H9 (cell line): ENCODE measurements around the gene ABCG2. TPM values are rescaled to one million over a fixed set of nuclear protein-coding genes. Genes with fewer than 3 reads are reported as not detected.

Experiments
- DNase-seq: peaks from one replicate; pipeline ENCODE4 v3.0.0-alpha.2; 2017
- H2AFZ ChIP-seq: one replicate; pipeline ENCODE4 v1.6.1; 2013; ENCODE audit warnings: mild to moderate bottlenecking, low read length, control low read depth, moderate library complexity
- H2AK5ac ChIP-seq: 2 replicates; pipeline ENCODE4 v1.6.1; 2013; ENCODE audit warnings: low read length, control low read depth, mixed read lengths; ENCODE audit not compliant: insufficient read length
- H2BK120ac ChIP-seq: one replicate; pipeline ENCODE4 v1.6.1; 2013; ENCODE audit warnings: low read depth, mild to moderate bottlenecking, low read length, control low read depth, inconsistent platforms; ENCODE audit not compliant: poor library complexity, severe bottlenecking
- H2BK12ac ChIP-seq: 2 replicates; pipeline ENCODE4 v1.6.1; 2013; ENCODE audit warnings: low read length, control low read depth, mixed read lengths, low read depth; ENCODE audit not compliant: insufficient read length
- H2BK15ac ChIP-seq: 2 replicates; pipeline ENCODE4 v1.6.1; 2013; ENCODE audit warnings: low read depth, low read length, control low read depth
- H2BK20ac ChIP-seq: one replicate; pipeline ENCODE4 v1.6.1; 2013; ENCODE audit warnings: low read depth, mild to moderate bottlenecking, low read length, control low read depth, inconsistent platforms; ENCODE audit not compliant: poor library complexity, severe bottlenecking
- H2BK5ac ChIP-seq: 2 replicates; pipeline ENCODE4 v1.6.1; 2013; ENCODE audit warnings: low read length, control low read depth, mixed read lengths; ENCODE audit not compliant: insufficient read length
- H3K14ac ChIP-seq: 2 replicates; pipeline ENCODE4 v1.6.1; 2013; ENCODE audit warnings: low read length, control low read depth; ENCODE audit not compliant: insufficient read depth
- H3K18ac ChIP-seq: 2 replicates; pipeline ENCODE4 v1.6.1; 2013; ENCODE audit warnings: low read depth, mild to moderate bottlenecking, mixed read lengths, low read length, control low read depth; ENCODE audit not compliant: insufficient read length
- H3K23ac ChIP-seq: 2 replicates; pipeline ENCODE4 v1.6.1; 2013; ENCODE audit warnings: low read length, control low read depth, mixed read lengths, low read depth; ENCODE audit not compliant: insufficient read length
- H3K23me2 ChIP-seq: 2 replicates; pipeline ENCODE4 v1.6.1; 2013; ENCODE audit warnings: low read depth, mild to moderate bottlenecking, mixed read lengths, low read length, control low read depth; ENCODE audit not compliant: insufficient read length, poor library complexity, severe bottlenecking
- H3K27ac ChIP-seq: 2 replicates; pipeline ENCODE4 v1.5.1; 2013; ENCODE audit warnings: low read length, control low read depth, mixed read lengths, low read depth; ENCODE audit not compliant: insufficient read length
- H3K27me3 ChIP-seq: 2 replicates; pipeline ENCODE4 v1.6.1; 2013; ENCODE audit warnings: low read length, control low read depth, inconsistent platforms; ENCODE audit not compliant: insufficient read depth
- H3K4ac ChIP-seq: 2 replicates; pipeline ENCODE4 v1.6.1; 2013; ENCODE audit warnings: low read depth, mild to moderate bottlenecking, control low read depth, inconsistent platforms, low read length, moderate library complexity
- H3K4me1 ChIP-seq: 2 replicates; pipeline ENCODE4 v1.6.1; 2013; ENCODE audit warnings: low read length, control low read depth, inconsistent platforms; ENCODE audit not compliant: insufficient read depth
- H3K4me2 ChIP-seq: 2 replicates; pipeline ENCODE4 v1.6.1; 2013; ENCODE audit warnings: low read length, control low read depth, mixed read lengths; ENCODE audit not compliant: insufficient read length, insufficient read depth
- H3K56ac ChIP-seq: 2 replicates; pipeline ENCODE4 v1.6.1; 2013; ENCODE audit warnings: low read depth, mild to moderate bottlenecking, mixed read lengths, low read length, control low read depth; ENCODE audit not compliant: insufficient read length
- H3K79me1 ChIP-seq: 2 replicates; pipeline ENCODE4 v1.6.1; 2013; ENCODE audit warnings: low read depth, mild to moderate bottlenecking, moderate library complexity, low read length, control low read depth, inconsistent platforms; ENCODE audit not compliant: insufficient read depth, poor library complexity, severe bottlenecking
- H3K79me2 ChIP-seq: 2 replicates; pipeline ENCODE4 v1.6.1; 2013; ENCODE audit warnings: low read length, control low read depth, inconsistent platforms; ENCODE audit not compliant: insufficient read depth
- H3K9ac ChIP-seq: 2 replicates; pipeline ENCODE4 v1.6.1; 2013; ENCODE audit warnings: low read length, control low read depth, mixed read lengths; ENCODE audit not compliant: insufficient read length; ENCODE audit errors: extremely low read depth
- H3K9me3 ChIP-seq: one replicate; pipeline ENCODE4 v1.6.1; 2013; ENCODE audit warnings: low read depth, low read length, inconsistent platforms; ENCODE audit not compliant: control insufficient read depth
- H3T11ph ChIP-seq: one replicate; pipeline ENCODE4 v1.6.1; 2013; ENCODE audit warnings: mild to moderate bottlenecking, low read length, control low read depth, inconsistent platforms
- H4K20me1 ChIP-seq: one replicate; pipeline ENCODE4 v1.6.1; 2013; ENCODE audit not compliant: control insufficient read depth, insufficient read length, insufficient read depth
- H4K5ac ChIP-seq: 2 replicates; pipeline ENCODE4 v1.6.1; 2013; ENCODE audit warnings: low read depth, mild to moderate bottlenecking, mixed read lengths, low read length, control low read depth; ENCODE audit not compliant: insufficient read length
- H4K8ac ChIP-seq: replicated peaks from 2 replicates; pipeline ENCODE4 v1.6.1; 2013; ENCODE audit warnings: low read length, control low read depth, mixed read lengths, low read depth; ENCODE audit not compliant: insufficient read length
- H4K91ac ChIP-seq: 2 replicates; pipeline ENCODE4 v1.6.1; 2013; ENCODE audit warnings: low read depth, mild to moderate bottlenecking, moderate library complexity, mixed read lengths, low read length, control low read depth; ENCODE audit not compliant: insufficient read length
- H3K27ac Mint-ChIP-seq, 3 experiments: 2 replicates in 2 of 3; 3 replicates in 1 of 3; pipeline ENCODE4 v1.8.0; 2020 to 2021; ENCODE audit warnings: mixed read lengths in 3 of 3, mild to moderate bottlenecking in 1 of 3, moderate library complexity in 1 of 3
- H3K27me3 Mint-ChIP-seq: 2 replicates; pipeline ENCODE4 v1.8.0; 2021; ENCODE audit warnings: low read depth, mild to moderate bottlenecking, moderate library complexity, mixed read lengths
- H3K36me3 Mint-ChIP-seq, 3 experiments: 2 replicates in 2 of 3; 3 replicates in 1 of 3; pipeline ENCODE4 v1.8.0; 2020 to 2021; ENCODE audit warnings: low read depth in 3 of 3, mixed read lengths in 3 of 3; ENCODE audit not compliant: insufficient read depth in 1 of 3
- H3K4me1 Mint-ChIP-seq, 2 experiments: 2 replicates each; pipeline ENCODE4 v1.8.0; 2020; ENCODE audit warnings: mixed read lengths in 2 of 2
- H3K4me3 Mint-ChIP-seq, 2 experiments: 2 replicates in 1 of 2; 3 replicates in 1 of 2; pipeline ENCODE4 v1.8.0; 2020 to 2021; ENCODE audit warnings: mild to moderate bottlenecking in 2 of 2, mixed read lengths in 2 of 2, moderate library complexity in 1 of 2
- H3K9me3 Mint-ChIP-seq, 2 experiments: 2 replicates in 1 of 2; 3 replicates in 1 of 2; pipeline ENCODE4 v1.8.0; 2020; ENCODE audit warnings: mild to moderate bottlenecking in 2 of 2, mixed read lengths in 2 of 2, moderate library complexity in 1 of 2
- CTCF ChIP-seq: fragments of 200-600 bp; sonication (generic); conservative IDR thresholded peaks from 3 replicates; pipeline ENCODE4 v1.8.0; 2021; ENCODE audit warnings: antibody characterized with exemption, mild to moderate bottlenecking
- WGBS: extraction: QIAGEN DNeasy Blood & Tissue Kit; methylation state at CpG from one replicate; pipeline ENCODE4 v1.1.7; 2013; ENCODE audit warnings: missing lambda C conversion rate, low lambda C conversion rate, mixed read lengths; ENCODE audit not compliant: insufficient read length; ENCODE audit errors: extremely low coverage; 5-methylcytosine and 5-hydroxymethylcytosine counted together
- total RNA-seq: library from RNA; stranded (reverse); gene quantifications from 2 replicates; pipeline ENCODE4 v1.2.1, GENCODE V29; 2021

The ABCG2 gene
- total RNA-seq, 1 experiment from 2014 or later, result 1.5 TPM

GRCh38 chr4:88136249-88136648 lies 22.2 kb downstream of the ABCG2 start:
- no peaks in the 10 kb centered on the region for H3K36me3 Mint-ChIP-seq
- H3K79me1 ChIP-seq, result no peaks in the 10 kb centered on the region
- H4K8ac ChIP-seq, result no peak overlapping the region
- H3K18ac ChIP-seq, result no peak overlapping the region
- H2BK20ac ChIP-seq, result no peak overlapping the region
- H2AK5ac ChIP-seq, result no peak overlapping the region
- no peak for TF ChIP-seq CTCF
- no peak overlapping the region for H3K14ac ChIP-seq
- H3T11ph ChIP-seq, result no peak overlapping the region
- H3K27ac ChIP-seq, result no peak overlapping the region
- H4K20me1 ChIP-seq, result no peaks in the 10 kb centered on the region
- H3K23me2 ChIP-seq, result no peaks in the 10 kb centered on the region
- no peaks in the 10 kb centered on the region for H3K4me1 ChIP-seq
- peaks cover 0 to 9% of the 10 kb centered on the region in 2 experiments; a peak in 2 of 4 replicates for H3K4me1 Mint-ChIP-seq
- H3K9me3 Mint-ChIP-seq, result no peaks in the 10 kb centered on the region
- H2BK12ac ChIP-seq, result no peak overlapping the region
- no peak overlapping the region for H2BK15ac ChIP-seq
- no peak overlapping the region for H3K4me2 ChIP-seq
- H3K79me2 ChIP-seq, result no peaks in the 10 kb centered on the region
- H2AFZ ChIP-seq, result no peak overlapping the region
- H3K4me3 Mint-ChIP-seq, result no peak overlapping the region
- H3K9me3 ChIP-seq, result no peaks in the 10 kb centered on the region
- H3K23ac ChIP-seq, result no peak overlapping the region
- WGBS, result no CpG with 5 or more reads among the region's 3 CpGs
- H4K5ac ChIP-seq, result no peak overlapping the region
- no peaks in the 10 kb centered on the region for H3K27me3 ChIP-seq
- no peak overlapping the region for H2BK120ac ChIP-seq
- H3K27ac Mint-ChIP-seq, result no peak overlapping the region
- no peak for DNase-seq
- no peak overlapping the region for H2BK5ac ChIP-seq
- no peak overlapping the region for H3K56ac ChIP-seq
- H3K27me3 Mint-ChIP-seq, result no peaks in the 10 kb centered on the region; the same call in 1 of the 2 replicates
- H3K9ac ChIP-seq, result no peak overlapping the region
- H3K4ac ChIP-seq, result no peak overlapping the region
- H4K91ac ChIP-seq, result no peak overlapping the region
